ENCODE data around the gene APBA1. TPM values are rescaled to one million over a fixed set of nuclear protein-coding genes. Genes with fewer than 3 reads are reported as not detected.

The APBA1 gene
- total and polyA plus RNA-seq, 12 donors, result 0.66 to 5.7 (median 2.5) TPM

DNA sequence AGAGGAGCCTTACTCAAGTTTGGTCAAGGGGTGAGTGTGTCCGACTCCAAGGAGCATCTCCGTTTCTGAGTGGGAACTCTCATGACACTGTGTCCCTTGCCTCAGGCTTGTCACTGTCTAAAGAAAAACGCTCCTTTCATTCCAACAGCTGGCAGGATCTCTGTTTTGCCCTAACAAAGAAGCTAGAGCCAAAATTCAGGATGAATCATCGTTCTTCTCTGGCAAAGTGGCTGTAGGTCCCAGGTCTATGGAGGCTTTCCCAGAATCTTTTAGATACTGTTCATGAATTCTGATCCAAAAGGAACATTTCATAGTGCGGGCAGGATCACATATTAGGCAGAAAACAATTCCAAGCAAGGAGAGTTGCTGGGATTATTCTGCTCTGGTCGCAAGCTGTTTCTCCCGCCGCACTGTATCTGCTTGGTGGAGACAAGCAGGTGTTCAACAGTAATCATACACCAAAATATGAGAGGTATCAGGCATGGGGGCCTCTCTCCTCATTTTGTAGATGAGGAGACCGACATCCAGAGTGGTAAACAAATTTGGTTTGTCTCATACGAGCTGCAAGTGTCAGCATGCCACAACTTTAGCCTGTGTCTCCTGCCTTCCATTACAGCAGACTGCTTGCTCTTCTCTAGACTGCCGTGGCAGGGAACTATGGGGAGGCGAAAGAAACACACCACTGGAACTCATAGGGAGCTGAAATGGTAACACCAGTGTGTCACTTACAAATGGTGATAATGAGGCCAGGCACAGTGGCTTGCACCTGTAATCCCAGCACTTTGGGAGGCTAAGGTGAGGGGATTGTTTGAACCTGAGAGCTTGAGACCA is 274.6 kb downstream of the APBA1 start:
- Histone ChIP-seq H3K9me3 (no peaks in the 10 kb centered on the region), H3K27ac (peak overlapping the region in 9 of 10 donors; percentile 58 to 83 (median 72)), H3K4me1 (peaks cover 0 to 28% (median 13%) of the 10 kb centered on the region in 9 donors), H3K36me3 (no peaks in the 10 kb centered on the region), H3K27me3 (no peaks in the 10 kb centered on the region), H3K4me3 (peak overlapping the region in 1 of 10 donors; percentile 14)
- TF ChIP-seq, protein P1, sequence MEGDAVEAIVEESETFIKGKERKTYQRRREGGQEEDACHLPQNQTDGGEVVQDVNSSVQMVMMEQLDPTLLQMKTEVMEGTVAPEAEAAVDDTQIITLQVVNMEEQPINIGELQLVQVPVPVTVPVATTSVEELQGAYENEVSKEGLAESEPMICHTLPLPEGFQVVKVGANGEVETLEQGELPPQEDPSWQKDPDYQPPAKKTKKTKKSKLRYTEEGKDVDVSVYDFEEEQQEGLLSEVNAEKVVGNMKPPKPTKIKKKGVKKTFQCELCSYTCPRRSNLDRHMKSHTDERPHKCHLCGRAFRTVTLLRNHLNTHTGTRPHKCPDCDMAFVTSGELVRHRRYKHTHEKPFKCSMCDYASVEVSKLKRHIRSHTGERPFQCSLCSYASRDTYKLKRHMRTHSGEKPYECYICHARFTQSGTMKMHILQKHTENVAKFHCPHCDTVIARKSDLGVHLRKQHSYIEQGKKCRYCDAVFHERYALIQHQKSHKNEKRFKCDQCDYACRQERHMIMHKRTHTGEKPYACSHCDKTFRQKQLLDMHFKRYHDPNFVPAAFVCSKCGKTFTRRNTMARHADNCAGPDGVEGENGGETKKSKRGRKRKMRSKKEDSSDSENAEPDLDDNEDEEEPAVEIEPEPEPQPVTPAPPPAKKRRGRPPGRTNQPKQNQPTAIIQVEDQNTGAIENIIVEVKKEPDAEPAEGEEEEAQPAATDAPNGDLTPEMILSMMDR (IDR thresholded peaks at IDR 0.05), result no peak
- ATAC-seq (peak; percentile 35 to 67 (median 44)), DNase-seq (no peak)
- intact Hi-C loops (cut with DNase I), result loop anchor here in 3 of 10 donors (10.0 kb wide), 3 partner anchors 73 to 173 kb away; partner anchors contain the start of gene ENTREP1 (in 1 of the 3)
- 42 to 47% methylated on average over 12 of the region's 12 CpGs for whole genome bisulfite sequencing, 2 donors

- 80 to 85% methylated on average over 2 of the region's 2 CpGs for WGBS, 2 donors
- TF ChIP-seq, protein P1 (IDR thresholded peaks at IDR 0.05), result no peak
- peaks cover 0 to 36% (median 19%) of the 10 kb centered on the region in 9 donors for H3K4me1 ChIP-seq
- intact Hi-C loops (cut with DNase I), result loop anchor here in 3 of 10 donors (10.0 kb wide), 3 partner anchors 72 to 172 kb away; partner anchors contain the start of gene ENTREP1 (in 1 of the 3)
- H3K4me3 ChIP-seq, result no peak overlapping the region
- no peaks in the 10 kb centered on the region for H3K36me3 ChIP-seq
- H3K27me3 ChIP-seq, result no peaks in the 10 kb centered on the region
- H3K27ac ChIP-seq, result peak overlapping the region in 8 of 10 donors; percentile 62 to 83 (median 74)
- no peak for DNase-seq
- ATAC-seq, result no peak
- H3K9me3 ChIP-seq, result no peaks in the 10 kb centered on the region
Measured at GRCh38 chr9:69396759-69397158, 275.4 kb downstream of the APBA1 start.

GRCh38 chr9:69395718-69396117 is 276.5 kb downstream of the APBA1 start:
- ATAC-seq (no peak), DNase-seq (no peak)
- TF ChIP-seq, protein P1 (IDR thresholded peaks at IDR 0.05), result no peak
- H3K36me3 ChIP-seq, result no peaks in the 10 kb centered on the region
- no peaks in the 10 kb centered on the region for H3K27me3 ChIP-seq
- 72 to 82% methylated on average over 5 of the region's 5 CpGs for WGBS, 2 donors
- H3K27ac ChIP-seq, result peak overlapping the region in 2 of 10 donors; percentile 14 to 83
- intact Hi-C loops (cut with DNase I), result loop anchor here in 3 of 10 donors (10.0 kb wide), 3 partner anchors 71 to 171 kb away; partner anchors contain the start of gene ENTREP1 (in 1 of the 3)
- H3K4me1 ChIP-seq, result peaks cover 0 to 46% (median 24%) of the 10 kb centered on the region in 9 donors
- no peak overlapping the region for H3K4me3 ChIP-seq
- no peaks in the 10 kb centered on the region for H3K9me3 ChIP-seq

DNA sequence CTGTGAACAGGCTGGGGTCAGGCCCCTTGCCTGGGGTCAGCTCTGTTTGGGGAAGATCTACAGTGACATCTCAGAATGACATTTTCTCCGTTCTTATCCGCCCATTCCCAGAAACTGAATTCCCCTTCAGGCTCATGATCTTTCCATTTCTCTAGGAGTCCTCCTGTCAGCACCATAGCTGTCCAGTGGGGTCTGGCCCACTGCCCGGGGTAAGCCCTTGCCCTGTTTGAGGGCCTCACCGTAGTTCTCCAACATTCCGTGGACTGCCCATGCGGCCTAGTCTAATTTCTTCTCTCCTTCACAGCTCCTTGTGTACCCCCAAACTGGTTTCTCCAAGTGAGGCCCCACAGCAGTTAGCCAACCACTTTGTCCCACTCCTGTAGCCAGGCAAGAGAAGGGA is 278.7 kb downstream of the APBA1 start:
- intact Hi-C loops (cut with DNase I), result loop anchor here in 5 of 10 donors (5.0 to 10.0 kb wide), 5 partner anchors 66 to 171 kb away; partner anchors contain the start of gene ENTREP1 (in 2 of the 5)
- H3K27me3 ChIP-seq, result no peaks in the 10 kb centered on the region
- ATAC-seq (peak in 6 of 8 donors; percentile 39 to 62 (median 46)), DNase-seq (peak in 1 of 2 donors; percentile 53)
- TF ChIP-seq, protein P1 (IDR thresholded peaks at IDR 0.05), result no peak
- H3K4me3 ChIP-seq, result no peak overlapping the region
- H3K9me3 ChIP-seq, result no peaks in the 10 kb centered on the region
- peaks cover 0 to 60% (median 24%) of the 10 kb centered on the region in 9 donors for H3K4me1 ChIP-seq
- 62 to 63% methylated on average over 6 of the region's 6 CpGs for WGBS, 2 donors
- peak overlapping the region; percentile 43 to 90 (median 76) for H3K27ac ChIP-seq
- H3K36me3 ChIP-seq, result peaks cover 0 to 6% (median 0%) of the 10 kb centered on the region in 9 donors
